Kidney tubule cell (primary cell): Measurements from ENCODE around the gene CPNE8.

ENCODE experiments used
- DNase-seq: peaks from one replicate; pipeline ENCODE4 v3.0.0-alpha.2; 2018; ENCODE audit warnings: low spot score

The CPNE8 gene

DNA sequence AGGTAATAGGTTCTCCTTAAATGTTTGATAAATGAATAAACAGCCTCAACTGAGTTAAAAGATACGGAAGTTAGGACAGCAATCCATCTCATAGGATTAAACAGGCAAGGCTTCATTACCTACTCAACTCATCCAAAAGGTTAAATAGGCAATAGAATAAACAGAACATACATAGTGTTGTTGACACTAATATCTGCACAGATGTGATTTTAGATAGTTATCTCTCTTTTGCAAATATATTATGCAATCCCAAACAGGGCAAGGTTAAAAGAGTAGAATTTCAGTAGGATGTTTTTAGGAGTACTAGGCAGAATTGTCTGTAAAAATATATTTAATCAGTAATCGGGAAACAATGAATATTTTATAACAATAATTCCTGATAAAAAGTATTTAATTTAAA lies 276.3 kb downstream of the CPNE8 start:
- DNase-seq = no peak

DNA sequence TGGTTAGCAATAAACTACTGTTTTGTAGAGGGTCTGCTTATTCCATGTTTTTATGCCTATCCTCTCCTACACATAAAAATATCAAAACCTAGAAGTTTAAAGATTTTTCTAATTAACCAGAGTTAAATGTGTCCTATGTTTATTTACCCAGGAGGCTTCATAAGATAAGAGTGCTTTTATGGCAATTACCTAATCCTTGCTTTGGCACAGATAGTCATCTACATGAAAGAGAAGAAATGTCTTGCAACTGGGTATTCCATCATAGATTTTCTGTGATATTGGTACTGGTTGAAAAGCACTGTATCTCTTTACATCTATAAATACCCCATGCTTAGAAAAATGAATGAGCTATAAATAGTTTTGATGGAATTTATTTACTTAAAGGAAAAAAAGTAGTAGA lies 277.1 kb downstream of the CPNE8 start:
- DNase-seq = no peak

DNA sequence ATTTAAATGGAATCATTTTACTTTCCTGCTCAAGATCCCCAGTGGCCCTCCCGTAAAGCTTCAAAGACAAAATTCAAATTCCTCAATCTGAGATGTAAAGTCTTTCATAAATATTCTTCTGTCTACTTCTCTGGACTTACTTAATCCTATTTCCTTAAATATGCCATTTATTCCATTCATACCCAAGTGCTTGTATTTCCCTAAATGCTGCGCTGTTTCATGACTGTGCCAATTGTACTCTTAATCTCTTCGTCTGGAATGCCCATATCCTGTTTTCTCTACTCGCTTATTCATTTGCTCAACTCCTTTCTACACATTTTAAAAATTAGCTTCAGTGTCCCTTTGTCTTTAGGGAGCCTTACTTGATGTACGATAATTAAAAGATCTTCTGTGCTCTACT lies 280.1 kb downstream of the CPNE8 start:
- DNase-seq = no peak

DNA sequence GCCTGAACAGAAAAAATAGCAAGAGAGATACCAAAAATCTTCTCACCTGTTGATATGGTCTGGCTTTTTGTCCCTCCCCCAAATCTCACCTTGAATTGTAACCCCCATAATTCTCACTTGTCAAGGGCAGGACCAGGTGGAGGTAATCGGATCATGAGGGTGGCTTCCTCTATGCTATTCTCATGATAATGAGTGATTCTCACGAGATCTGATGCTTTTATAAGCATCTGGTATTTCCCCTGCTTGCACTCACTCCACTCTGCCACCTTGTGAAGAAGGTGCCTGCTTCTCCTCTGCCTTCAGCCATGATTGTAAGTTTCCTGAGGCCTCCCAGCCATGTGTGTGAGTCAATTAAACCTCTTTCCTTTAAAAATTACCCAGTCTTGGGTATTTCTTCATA lies 291.2 kb downstream of the CPNE8 start:
- no peak for DNase-seq

DNA sequence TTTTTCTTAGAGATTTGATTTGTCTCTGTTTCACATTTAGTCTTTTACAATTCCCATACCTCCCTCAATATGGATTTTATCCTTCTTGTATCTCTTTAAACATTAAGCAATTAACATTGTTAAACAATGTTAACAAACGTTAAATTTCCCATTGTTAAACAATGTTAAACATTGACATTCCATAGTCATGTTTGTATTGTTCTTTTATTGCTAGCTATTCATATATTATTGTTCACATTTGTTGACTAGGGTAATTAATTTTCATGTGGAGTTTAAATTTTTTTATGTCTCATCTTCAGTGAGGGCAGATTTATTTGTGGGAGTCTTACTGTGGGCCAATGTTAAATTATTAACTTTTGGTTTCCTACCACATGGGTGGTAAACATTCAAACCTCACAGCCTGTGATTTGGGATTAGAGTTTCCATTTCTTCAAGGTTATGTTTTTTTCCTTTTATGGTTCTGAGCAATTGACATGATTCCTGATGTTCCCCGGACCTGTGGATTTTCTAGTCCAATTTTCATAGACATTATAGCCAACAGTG lies 294.5 kb downstream of the CPNE8 start:
- DNase-seq = no peak

DNA sequence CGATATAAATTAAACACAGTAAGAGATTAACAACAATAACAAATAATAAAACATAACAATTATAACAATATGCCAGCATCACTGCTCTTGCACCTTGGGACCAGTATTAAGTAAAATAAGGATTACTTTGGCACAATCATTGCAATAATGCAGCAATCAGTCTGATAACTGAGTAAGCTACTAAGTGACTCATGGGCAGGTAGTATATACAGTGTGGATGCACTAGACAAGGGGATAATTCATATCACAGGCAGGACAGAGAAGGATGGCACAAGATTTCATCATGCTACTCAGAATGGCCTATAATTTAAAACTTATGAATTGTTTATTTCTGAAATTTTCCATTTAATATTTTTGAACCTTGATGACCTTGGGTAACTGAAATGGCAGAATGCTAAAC lies 298.1 kb downstream of the CPNE8 start:
- DNase-seq = no peak
